GM12878 (cell line): ENCODE results near the gene NUTM2F.

Experiments used
- FOXK2 ChIP-seq: fragments of 450-650 bp; IDR thresholded peaks from 2 replicates; pipeline ENCODE4 v1.6.1; 2017; ENCODE audit warnings: mild to moderate bottlenecking, moderate library complexity
- ZBTB11 ChIP-seq: fragments of 450-650 bp; formaldehyde crosslinking; IDR thresholded peaks from 2 replicates; pipeline ENCODE4 v1.5.0; 2022; ENCODE audit warnings: mild to moderate bottlenecking, missing genetic modification characterization

- no peak for TF ChIP-seq ZBTB11 (CRISPR knock-in tag)
- no peak for TF ChIP-seq FOXK2
These were observed 42.3 kb downstream of the NUTM2F start for GRCh38 chr9:94286116-94286515.
